Fibroblast of pulmonary artery (primary cell): Measurements from ENCODE around the gene NR1D1.

ENCODE experiments used
- DNase-seq: peaks from one replicate; pipeline ENCODE4 v3.0.0-alpha.2; 2010; ENCODE audit warnings: low read depth
- H3K4me3 ChIP-seq: replicated peaks from 2 replicates; pipeline ENCODE4 v1.5.1; 2011; ENCODE audit warnings: low read depth, mild to moderate bottlenecking, control low read depth, low read length, moderate library complexity
- TF ChIP-seq, protein P1 (sequence below): IDR thresholded peaks from 2 replicates; pipeline ENCODE4 v1.5.1; 2011; ENCODE audit warnings: mild to moderate bottlenecking, control low read depth, low read length, inconsistent platforms; ENCODE audit errors: missing control alignments

Gene NR1D1

DNA sequence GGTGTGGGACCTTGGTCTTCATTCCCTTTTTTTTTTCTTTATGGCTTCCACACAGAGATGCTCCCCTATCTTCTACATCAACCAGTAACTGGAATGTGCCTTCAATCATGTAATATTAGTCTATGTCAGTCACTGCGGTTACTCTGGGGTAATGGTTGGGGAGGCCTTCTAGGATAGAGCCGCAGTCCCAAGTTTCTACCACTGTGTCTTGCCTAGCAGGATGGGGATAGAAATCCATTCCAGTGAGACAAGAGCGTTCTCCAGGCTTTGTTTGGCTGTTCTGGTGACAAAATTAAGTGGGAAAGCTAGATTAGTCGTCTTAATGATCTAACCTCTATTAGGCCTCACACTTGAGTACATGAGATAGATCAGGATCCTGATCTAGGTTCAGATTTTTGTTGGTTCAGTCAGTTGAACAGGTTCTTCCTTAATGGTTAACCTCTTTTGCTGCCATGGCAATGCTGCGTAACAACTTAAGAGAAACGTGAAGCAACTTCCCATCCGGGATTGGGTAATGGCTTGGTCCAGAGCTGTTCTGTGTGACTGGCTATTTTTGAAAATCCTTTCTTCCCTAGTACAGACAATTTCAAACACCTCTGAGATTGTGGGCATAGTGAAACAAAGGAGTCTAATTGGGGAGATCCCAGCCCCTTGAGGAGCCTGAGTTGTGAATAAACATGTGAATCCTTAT, 30.1 kb upstream of the NR1D1 start:
- TF ChIP-seq, protein P1, sequence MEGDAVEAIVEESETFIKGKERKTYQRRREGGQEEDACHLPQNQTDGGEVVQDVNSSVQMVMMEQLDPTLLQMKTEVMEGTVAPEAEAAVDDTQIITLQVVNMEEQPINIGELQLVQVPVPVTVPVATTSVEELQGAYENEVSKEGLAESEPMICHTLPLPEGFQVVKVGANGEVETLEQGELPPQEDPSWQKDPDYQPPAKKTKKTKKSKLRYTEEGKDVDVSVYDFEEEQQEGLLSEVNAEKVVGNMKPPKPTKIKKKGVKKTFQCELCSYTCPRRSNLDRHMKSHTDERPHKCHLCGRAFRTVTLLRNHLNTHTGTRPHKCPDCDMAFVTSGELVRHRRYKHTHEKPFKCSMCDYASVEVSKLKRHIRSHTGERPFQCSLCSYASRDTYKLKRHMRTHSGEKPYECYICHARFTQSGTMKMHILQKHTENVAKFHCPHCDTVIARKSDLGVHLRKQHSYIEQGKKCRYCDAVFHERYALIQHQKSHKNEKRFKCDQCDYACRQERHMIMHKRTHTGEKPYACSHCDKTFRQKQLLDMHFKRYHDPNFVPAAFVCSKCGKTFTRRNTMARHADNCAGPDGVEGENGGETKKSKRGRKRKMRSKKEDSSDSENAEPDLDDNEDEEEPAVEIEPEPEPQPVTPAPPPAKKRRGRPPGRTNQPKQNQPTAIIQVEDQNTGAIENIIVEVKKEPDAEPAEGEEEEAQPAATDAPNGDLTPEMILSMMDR = no peak
- no peak overlapping the region for H3K4me3 ChIP-seq
- peak; percentile 44 for DNase-seq

DNA sequence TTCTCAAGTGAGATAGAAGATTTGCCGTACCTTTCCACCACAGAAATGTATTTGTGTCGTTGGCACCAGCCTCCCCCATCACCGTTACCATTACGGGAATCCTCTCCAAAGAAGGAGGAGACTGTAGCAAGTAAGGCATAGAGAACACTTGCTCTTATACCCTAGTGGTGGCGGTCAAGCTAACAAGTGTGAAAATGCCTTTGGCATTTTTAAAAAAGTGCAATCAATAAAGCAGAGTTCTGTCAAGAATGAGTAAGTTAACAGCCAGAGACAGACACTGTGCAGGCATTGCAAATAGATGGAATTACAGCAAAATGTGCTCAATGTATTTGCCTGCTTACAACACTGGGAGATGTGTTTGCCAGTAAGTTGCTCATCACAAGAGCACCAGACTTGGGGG, 29.1 kb upstream of the NR1D1 start:
- no peak overlapping the region for H3K4me3 ChIP-seq
- DNase-seq = no peak
- TF ChIP-seq, protein P1 = no peak

DNA sequence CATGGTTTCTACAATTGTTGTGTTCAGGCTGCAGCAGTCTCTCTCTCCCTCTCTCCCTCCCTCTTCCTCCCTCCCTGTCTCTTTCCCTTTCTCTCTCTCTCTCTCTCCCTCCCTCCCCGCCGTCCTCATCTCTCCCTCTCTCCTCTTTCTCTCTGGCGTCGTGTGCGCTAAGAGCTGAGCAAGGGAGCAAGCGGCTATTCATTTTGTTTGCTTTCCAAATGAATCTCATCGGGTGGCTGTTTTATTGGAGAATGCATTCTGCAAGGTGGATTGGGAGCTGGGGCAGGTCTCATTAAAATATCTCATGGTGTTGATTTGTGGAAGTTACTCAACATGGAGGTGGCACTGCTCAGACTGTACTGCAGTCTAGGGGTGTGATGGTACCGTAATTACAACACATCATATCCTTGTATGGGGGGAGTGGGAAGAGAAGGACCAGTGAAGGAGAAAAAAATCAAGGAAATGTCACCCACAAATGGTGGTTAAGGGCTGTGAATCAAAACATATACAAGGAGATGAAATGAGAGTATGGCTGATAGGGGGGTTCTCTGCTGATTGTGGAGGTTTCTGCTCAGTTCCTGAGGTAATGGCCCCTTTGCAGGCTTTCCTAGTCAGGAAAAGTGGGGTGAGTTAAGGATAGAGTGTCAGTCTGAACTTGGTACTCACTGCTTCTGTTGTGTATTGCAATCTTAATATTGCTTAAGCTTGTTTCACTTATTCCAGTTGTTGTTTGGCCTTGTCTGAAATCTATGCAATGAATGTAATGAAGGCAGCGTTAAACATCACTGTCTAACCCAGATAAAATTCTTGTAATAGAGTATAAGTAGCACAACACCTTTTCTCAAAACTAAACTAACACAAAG, 24.1 kb upstream of the NR1D1 start:
- TF ChIP-seq, protein P1 = no peak
- peak overlapping the region; percentile 98 for H3K4me3 ChIP-seq
- DNase-seq = no peak

DNA sequence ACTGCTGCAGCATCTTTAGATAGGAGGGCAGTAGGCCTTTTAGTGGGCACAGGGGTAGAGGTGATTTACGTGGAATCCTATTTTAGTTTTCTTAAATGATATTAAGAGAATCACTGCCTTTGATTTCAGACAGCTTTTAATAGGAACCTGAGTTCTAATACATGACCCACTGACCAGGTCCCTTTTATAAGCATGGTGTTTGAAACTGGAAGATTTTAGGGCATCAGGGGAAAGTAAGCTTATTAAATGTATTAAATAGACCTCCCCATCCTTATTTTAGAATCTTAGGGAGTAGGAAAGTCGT, 23.4 kb upstream of the NR1D1 start:
- peak overlapping the region; percentile 98 for H3K4me3 ChIP-seq
- TF ChIP-seq, protein P1 = no peak

DNA sequence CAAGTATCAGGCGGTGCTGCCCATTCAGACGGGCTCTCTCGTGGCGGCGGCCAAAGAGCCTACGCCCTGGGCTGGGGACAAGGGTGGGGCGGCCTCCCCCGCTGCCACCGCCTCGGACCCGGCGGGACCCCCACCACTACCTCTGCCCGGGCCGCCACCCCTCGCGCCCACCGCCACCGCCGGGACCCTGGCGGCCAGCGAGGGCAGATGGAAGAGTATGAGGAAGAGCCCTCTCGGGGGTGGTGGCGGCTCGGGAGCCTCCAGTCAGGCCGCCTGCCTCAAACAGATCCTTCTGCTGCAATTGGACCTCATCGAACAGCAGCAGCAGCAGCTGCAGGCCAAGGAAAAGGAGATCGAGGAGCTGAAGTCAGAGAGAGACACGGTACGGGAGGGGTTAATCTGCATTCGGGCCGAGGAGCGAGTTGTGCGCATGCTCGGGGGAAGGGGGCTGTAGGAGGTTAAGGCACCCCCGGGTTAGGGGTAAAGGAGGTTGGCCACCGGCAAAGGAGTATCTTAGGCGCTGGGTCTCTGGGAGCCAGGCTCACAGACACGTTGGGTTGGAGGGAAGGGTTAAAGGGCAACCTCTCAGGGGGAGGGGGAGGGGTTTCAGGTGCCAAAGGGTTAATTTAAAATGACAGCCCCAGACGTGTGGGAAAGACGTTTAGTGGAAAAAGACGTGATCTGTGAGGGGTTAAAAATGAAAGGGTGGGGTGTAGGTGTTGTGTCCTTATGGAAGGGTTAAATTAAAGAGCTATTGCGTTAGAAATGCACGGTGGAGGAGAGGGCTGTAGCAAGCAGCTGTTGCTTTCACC, 22.8 kb upstream of the NR1D1 start:
- DNase-seq = no peak

More for the DNA sequence above, 23.4 kb upstream of the NR1D1 start:
- DNase-seq = no peak

More for the DNA sequence above, 22.8 kb upstream of the NR1D1 start:
- H3K4me3 ChIP-seq = peak overlapping the region; percentile 98
- TF ChIP-seq, protein P1 = no peak
